GM21515 (cell line): ENCODE results near the gene PLEKHA6.
"Not testable (repeated sequence)": the region's sequence is repeated elsewhere in the genome, so short reads cannot be mapped to it uniquely, and the experiment has no call there.

Experiments used
- ATAC-seq: cut with Tn5 transposase; IDR thresholded peaks from one replicate; pipeline ENCODE4 v1.9.1; 2021; ENCODE audit not compliant: unreplicated experiment

The PLEKHA6 gene

GRCh38 chr1:204338360-204338759 lies 21.4 kb downstream of the PLEKHA6 start:
- ATAC-seq, result no peak

- ATAC-seq, result no peak
Measured at GRCh38 chr1:204337583-204337982, 22.1 kb downstream of the PLEKHA6 start.

- no peak for ATAC-seq
Measured at GRCh38 chr1:204337036-204337429, 22.7 kb downstream of the PLEKHA6 start.

- ATAC-seq, result no peak
Measured at GRCh38 chr1:204336421-204337035, 23.2 kb downstream of the PLEKHA6 start.

GRCh38 chr1:204335533-204335932 lies 24.2 kb downstream of the PLEKHA6 start:
- no peak for ATAC-seq

GRCh38 chr1:204335085-204335484 lies 24.6 kb downstream of the PLEKHA6 start:
- no peak for ATAC-seq

GRCh38 chr1:204334455-204334854 lies 25.3 kb downstream of the PLEKHA6 start:
- ATAC-seq, result no peak

GRCh38 chr1:204333427-204333826 lies 26.3 kb downstream of the PLEKHA6 start:
- no peak for ATAC-seq

GRCh38 chr1:204331847-204332487 lies 27.8 kb downstream of the PLEKHA6 start:
- no peak for ATAC-seq

- no peak for ATAC-seq
Measured at GRCh38 chr1:204331275-204331674, 28.5 kb downstream of the PLEKHA6 start.

GRCh38 chr1:204327870-204328269 lies 31.9 kb downstream of the PLEKHA6 start:
- ATAC-seq, result not testable (repeated sequence)

- ATAC-seq, result no peak
Measured at GRCh38 chr1:204327359-204327758, 32.4 kb downstream of the PLEKHA6 start.

GRCh38 chr1:204326771-204327300 lies 32.9 kb downstream of the PLEKHA6 start:
- ATAC-seq, result no peak

- ATAC-seq, result no peak
Measured at GRCh38 chr1:204325944-204326343, 33.8 kb downstream of the PLEKHA6 start.

- no peak for ATAC-seq
Measured at GRCh38 chr1:204323887-204324286, 35.8 kb downstream of the PLEKHA6 start.

GRCh38 chr1:204322339-204322868 lies 37.3 kb downstream of the PLEKHA6 start:
- ATAC-seq, result no peak

- no peak for ATAC-seq
Measured at GRCh38 chr1:204321665-204322064, 38.1 kb downstream of the PLEKHA6 start.

- ATAC-seq, result no peak
Measured at GRCh38 chr1:204321051-204321450, 38.7 kb downstream of the PLEKHA6 start.

- ATAC-seq, result no peak
Measured at GRCh38 chr1:204320382-204320804, 39.3 kb downstream of the PLEKHA6 start.

GRCh38 chr1:204319462-204319861 lies 40.3 kb downstream of the PLEKHA6 start:
- no peak for ATAC-seq

GRCh38 chr1:204319027-204319426 lies 40.7 kb downstream of the PLEKHA6 start:
- no peak for ATAC-seq

GRCh38 chr1:204318324-204318723 lies 41.4 kb downstream of the PLEKHA6 start:
- no peak for ATAC-seq
